Stimulated activated CD4-positive, alpha-beta T cell treated with anti-CD3 and anti-CD28 coated beads, Interleukin-1b, Interleukin-23, amount 100 ng/mL, for 48 hours (primary cell): ENCODE measurements around the gene GNB5.

ENCODE experiments used
- DNase-seq: peaks from one replicate; pipeline ENCODE4 v3.0.0-alpha.2; 2020

The GNB5 gene

GRCh38 chr15:52164631-52165265 is 26.4 kb downstream of the GNB5 start:
- no peak for DNase-seq

GRCh38 chr15:52163321-52164190 is 27.6 kb downstream of the GNB5 start:
- DNase-seq, result no peak

DNA sequence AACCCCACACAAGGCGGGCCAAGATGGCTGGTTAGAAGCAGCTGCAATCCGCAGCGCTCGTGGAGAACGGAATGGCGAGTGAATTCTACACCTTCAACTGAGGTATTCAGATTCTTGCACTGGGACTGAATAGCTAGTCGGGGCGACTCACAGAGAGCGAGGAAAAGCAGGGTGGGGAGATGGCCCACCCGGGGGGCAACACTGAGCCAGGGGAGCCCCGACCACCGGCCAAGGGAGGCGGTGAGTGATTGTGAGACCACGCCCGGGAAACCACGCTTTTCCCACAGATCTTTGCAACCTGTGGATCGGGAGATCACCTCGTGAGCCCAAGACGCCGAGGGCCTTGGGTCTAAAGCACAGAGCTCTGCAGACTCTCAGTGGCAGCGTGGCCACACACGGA is 28.3 kb downstream of the GNB5 start:
- DNase-seq, result no peak

- no peak for DNase-seq
Observed at GRCh38 chr15:52162260-52162659, 28.9 kb downstream of the GNB5 start.

DNA sequence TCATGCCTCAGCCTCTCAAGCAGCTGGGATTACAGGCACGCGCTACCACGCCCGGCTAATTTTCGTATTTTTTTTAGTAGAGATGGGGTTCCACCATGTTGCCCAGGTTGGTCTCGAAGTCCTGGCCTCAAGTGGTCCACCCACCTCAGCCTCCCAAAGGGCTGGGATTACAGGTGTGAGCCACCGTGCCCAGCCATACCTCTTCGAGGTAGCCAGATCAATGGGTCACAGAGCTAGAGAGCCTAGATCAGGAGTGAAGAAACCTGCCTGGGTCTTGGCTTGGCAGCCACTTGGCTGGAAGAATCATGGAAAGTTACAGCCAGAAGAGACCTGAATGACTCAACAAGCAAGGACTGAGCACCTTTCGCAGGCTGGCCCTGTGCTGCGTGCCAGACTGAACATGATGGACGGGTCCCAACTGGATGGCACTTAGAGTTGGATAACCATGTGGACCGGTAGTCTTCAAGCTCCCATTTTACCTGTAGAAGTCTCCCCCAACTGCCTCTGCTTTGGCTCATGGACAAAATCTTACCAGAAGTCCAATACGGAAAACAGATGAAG is 29.7 kb downstream of the GNB5 start:
- DNase-seq, result no peak

GRCh38 chr15:52159645-52160044 is 31.5 kb downstream of the GNB5 start:
- DNase-seq, result no peak

DNA sequence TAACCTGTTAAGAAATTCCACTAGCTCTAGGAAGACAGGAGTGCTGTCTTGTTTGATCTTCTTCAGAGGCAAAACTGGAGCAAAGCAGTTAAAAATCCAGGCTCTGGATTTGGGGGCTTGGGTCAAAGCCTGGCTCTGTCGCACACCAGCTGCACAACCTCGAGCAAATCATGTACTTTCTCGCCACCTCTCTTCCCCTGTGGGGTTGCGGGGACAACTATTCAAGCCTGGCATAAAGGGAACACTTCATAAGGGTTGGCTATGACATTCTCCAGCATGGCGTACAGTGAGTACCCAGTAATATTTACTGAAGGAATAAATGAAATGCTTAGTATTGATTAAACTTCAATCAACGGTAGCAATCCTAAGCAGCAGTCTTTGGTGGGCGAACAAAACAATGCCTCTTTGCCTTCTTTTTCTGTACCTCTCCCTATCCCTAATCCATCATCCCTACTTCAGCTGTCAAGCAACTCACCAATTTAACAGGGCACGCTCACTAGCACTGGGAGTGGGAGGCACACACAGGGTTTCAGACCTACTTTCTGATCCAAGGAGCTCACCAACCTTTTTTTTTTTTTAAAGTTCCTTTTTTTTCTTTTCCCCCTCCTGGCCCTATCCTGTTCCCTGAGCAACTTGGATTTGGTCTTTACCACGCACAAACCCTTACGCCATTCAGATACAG is 33.0 kb downstream of the GNB5 start:
- no peak for DNase-seq

GRCh38 chr15:52155878-52156277 is 35.3 kb downstream of the GNB5 start:
- DNase-seq, result no peak

DNA sequence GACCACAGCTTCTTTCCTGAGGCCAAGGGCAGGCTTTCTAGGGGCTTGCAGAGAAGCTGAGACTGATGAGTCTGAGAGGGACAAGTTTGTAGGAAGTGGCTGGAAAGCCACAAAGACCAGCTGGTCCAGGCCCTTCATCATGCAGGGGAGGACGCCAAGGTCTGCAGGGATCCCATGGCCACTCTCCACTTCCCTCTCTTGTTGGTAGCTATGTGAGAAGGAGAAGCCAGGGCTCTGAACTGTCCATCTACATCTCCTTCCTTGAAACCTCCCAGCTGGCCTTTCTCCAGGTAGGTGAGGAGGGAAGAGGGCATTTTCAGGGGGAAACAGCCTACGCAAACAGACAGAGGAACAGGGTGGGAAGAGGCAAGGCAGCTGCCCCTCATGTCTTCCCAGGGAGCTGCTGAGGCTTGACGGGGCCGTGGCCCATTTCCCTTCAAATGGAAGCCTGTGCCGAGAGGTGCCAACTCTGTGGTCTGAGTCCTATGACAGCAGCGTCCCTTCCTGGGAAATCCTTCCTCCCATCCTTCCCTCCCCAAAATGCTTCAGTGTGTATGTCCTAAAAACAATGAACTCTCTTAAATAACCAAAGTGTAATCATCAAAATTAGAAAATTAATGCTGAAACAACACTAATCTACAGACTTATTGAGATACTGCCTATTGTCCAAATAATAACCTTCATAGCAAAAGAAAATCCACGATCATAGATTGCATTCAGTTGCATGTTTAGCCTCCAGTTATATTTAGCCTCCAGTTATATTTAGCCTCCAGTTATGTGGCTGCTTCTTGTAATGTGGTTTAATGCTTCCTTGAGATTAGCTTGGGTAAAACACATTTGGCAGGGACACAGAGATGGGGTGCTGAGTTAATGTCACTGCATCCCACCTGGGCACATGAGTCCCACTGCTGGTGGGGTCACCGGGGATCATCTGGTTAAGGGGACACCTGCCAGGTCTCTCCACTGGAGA is 36.0 kb downstream of the GNB5 start:
- no peak for DNase-seq

- DNase-seq, result no peak
Observed at GRCh38 chr15:52153900-52154895, 37.0 kb downstream of the GNB5 start.

DNA sequence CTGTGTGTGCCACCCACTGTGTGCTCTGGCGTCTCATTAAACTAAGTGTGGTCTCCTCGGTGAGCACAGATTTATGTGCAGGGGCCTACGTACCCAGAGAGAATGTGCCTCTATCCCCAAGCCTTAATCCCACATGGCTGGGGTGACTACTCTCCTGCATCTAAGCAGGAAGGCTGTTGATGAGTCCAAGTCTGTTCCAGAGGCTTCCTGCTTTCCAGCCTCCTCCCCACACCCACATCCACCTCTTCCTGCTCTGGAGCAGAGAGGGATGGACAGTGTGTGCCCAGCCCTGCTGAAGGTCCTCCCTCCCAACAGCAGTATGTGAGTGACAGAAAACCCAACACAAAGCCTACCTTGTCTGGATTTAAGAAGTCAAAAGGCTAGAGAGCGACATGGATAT is 39.8 kb downstream of the GNB5 start:
- no peak for DNase-seq

DNA sequence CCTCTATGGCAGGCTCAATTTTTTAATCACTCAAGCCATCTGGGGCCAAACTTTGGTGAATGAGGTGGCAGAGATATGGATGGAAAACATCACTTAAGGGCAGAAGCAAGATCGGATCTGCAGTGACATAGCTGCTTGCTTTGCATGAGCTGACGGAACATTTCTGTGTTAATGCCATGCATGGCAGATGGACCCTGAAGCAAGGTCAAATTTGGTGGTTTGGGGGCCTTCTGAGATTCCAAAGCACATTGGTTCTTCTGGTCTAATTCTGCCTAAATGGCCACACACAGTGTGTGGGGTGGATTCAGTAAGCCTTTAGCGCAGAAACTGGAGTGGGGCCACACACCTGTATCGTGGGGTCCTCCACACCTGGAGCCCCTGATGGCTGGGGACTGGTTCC is 40.3 kb downstream of the GNB5 start:
- no peak for DNase-seq

DNA sequence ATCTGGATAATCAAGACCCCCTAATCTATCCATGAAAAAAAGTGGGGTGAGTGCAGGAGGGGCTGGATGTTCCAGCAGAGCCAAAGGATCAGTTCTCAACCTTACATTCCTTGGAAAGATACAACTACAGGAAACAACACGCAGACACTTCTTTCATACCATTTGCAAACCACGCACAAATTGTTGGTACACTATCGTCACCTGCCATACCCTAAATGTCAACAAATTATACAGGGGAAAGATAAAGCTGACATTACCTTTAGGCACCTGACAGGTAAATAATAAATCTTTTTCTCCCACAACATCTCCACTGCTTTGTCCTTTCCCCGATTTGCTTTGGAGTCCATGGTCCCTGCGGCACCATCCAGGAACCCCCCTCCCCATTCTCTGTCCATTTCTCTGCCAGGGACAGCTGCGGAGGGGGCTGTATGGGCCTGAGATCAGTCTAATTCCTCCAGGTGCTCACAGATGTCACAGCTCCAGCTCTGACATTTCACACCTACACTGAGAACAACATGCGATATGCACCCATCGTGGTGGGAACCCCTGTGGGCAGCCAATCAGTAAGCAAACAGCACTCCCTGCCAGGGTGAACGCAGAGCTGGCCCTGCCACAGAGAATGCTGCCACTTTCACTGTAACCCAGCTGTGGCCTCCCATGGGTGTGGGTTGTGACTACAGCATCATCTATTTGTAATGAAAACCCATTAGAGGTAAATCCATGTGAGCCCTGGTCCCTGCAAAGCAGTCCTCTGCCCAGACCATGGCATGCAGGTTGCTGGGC is 41.0 kb downstream of the GNB5 start:
- no peak for DNase-seq

GRCh38 chr15:52148403-52148802 is 42.8 kb downstream of the GNB5 start:
- no peak for DNase-seq

DNA sequence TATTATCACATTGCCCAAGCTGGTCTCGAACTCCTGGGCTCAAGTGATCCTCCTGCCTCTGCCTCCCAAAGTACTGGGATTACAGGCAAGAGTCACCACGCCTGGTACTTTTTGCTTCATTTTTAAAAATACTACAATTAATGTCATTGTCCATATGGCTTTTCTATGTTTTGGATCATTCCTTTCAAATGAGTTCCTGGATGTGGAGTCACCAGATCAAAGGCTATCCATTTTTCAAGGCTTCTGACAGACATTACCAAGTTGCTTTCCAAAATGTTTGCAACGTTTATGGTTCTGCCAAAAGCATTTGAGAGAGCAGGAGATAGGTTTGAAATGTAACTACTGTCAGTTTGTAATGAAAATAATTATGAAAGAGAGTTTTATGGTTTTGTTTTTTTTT is 44.4 kb downstream of the GNB5 start:
- no peak for DNase-seq

- no peak for DNase-seq
Observed at GRCh38 chr15:52146261-52146660, 44.9 kb downstream of the GNB5 start.

- no peak for DNase-seq
Observed at GRCh38 chr15:52144656-52145178, 46.5 kb downstream of the GNB5 start.

GRCh38 chr15:52143873-52144272 is 47.3 kb downstream of the GNB5 start:
- DNase-seq, result no peak

- no peak for DNase-seq
Observed at GRCh38 chr15:52140646-52141045, 50.5 kb downstream of the GNB5 start.
